ENCODE data around the gene SLC31A2. TPM values are rescaled to one million over a fixed set of nuclear protein-coding genes. Genes with fewer than 3 reads are reported as not detected.
"Not testable (repeated sequence)": the region's sequence is repeated elsewhere in the genome, so short reads cannot be mapped to it uniquely, and the experiment has no call there.

SLC31A2 gene
- total RNA-seq, 1 donor from 2014 or later = 7.1 TPM

DNA sequence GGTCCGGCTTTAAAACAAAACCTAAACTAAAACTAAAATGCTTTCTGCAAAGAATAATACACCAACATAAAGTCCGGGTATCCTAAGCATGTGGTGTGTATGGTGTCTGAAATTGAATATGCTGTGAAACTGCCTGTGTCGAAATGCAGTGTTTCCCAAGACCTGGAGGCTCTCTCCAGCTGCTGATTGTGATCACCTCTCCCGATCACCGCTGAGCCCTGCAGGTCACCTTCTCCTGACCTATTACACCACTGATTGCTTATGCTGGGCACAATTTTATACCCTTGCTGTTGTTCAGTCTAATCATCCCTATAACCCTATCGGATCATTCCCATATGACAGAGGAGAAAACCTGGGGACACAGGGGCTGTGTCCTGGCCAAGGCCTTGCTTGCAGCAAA is 32.0 kb upstream of the SLC31A2 start:
- H3K27ac Mint-ChIP-seq (ENCODE audit: unreplicated experiment); H3K9me3 Mint-ChIP-seq (ENCODE audit: unreplicated experiment); H4K20me1 ChIP-seq (ENCODE audit: insufficient read depth, low read length); H3K9ac ChIP-seq (ENCODE audit: low read length); H3K36me3 ChIP-seq (ENCODE audit: insufficient read depth, low read length); H3K36me3 Mint-ChIP-seq (ENCODE audit: low read depth, unreplicated experiment); H3K4me3 ChIP-seq (ENCODE audit: insufficient read depth, low read depth, low read length); DNase-seq (ENCODE audit: low read depth); H3K4me3 Mint-ChIP-seq (ENCODE audit: unreplicated experiment); H3K27me3 ChIP-seq (ENCODE audit: insufficient read depth, low read length); H3K4me1 Mint-ChIP-seq (ENCODE audit: low read depth, unreplicated experiment); H3K4me2 ChIP-seq (ENCODE audit: low read length); H2AFZ ChIP-seq (ENCODE audit: low read depth, low read length); H3K27ac ChIP-seq (ENCODE audit: low read depth, low read length); H3K4me1 ChIP-seq (ENCODE audit: insufficient read depth, low read length); H3K9me3 ChIP-seq (ENCODE audit: insufficient read depth, low read depth, low read length); H3K79me2 ChIP-seq (ENCODE audit: insufficient read depth, low read length); H3K27me3 Mint-ChIP-seq (ENCODE audit: low read depth, unreplicated experiment); FAIRE-seq: not testable (repeated sequence)

DNA sequence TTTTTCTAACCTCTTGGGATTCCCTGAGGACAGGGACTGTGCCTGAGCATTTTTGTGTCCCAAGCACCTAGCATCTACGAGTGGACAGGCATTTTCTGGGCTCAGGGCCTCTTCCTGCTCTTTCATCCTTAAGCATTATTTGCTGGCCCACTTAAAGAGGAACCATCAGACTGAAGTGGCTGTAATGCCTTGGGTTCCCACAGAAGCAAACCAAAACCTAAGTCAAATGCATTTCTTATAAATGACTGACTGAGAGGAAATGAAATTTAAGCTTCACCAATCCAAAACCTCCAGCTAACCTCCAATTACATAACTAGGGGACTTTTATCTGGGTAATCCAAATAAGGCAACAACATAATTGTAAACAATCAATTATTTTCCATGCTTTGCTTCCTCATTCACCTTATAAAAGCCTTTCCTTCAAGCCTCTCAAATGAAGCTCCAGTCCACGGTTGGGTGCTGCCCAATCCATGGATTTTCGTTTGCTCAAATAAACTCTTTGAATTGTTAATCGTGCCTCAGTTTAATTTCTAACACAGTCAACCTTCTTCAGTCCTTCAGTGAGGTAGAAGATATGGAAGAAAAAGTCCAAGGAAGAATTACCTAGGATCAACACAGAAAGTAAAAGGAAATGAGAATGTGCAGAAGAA is 25.3 kb upstream of the SLC31A2 start:
- no peak for TF ChIP-seq EZH2 (IDR thresholded peaks at IDR 0.05; ENCODE audit: insufficient read depth, low read length)
- TF ChIP-seq, protein P1, sequence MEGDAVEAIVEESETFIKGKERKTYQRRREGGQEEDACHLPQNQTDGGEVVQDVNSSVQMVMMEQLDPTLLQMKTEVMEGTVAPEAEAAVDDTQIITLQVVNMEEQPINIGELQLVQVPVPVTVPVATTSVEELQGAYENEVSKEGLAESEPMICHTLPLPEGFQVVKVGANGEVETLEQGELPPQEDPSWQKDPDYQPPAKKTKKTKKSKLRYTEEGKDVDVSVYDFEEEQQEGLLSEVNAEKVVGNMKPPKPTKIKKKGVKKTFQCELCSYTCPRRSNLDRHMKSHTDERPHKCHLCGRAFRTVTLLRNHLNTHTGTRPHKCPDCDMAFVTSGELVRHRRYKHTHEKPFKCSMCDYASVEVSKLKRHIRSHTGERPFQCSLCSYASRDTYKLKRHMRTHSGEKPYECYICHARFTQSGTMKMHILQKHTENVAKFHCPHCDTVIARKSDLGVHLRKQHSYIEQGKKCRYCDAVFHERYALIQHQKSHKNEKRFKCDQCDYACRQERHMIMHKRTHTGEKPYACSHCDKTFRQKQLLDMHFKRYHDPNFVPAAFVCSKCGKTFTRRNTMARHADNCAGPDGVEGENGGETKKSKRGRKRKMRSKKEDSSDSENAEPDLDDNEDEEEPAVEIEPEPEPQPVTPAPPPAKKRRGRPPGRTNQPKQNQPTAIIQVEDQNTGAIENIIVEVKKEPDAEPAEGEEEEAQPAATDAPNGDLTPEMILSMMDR (IDR thresholded peaks at IDR 0.05; ENCODE audit: insufficient read depth, low read depth, low read length) = no peak
- H3K36me3 ChIP-seq (ENCODE audit: insufficient read depth, low read length) = no peaks in the 10 kb centered on the region
- peaks cover 7% of the 10 kb centered on the region for H3K27me3 Mint-ChIP-seq (ENCODE audit: low read depth, unreplicated experiment)
- no peaks in the 10 kb centered on the region for H3K4me1 ChIP-seq (ENCODE audit: insufficient read depth, low read length)
- FAIRE-seq (no peak), DNase-seq (ENCODE audit: low read depth) (no peak)
- H3K9me3 Mint-ChIP-seq (ENCODE audit: unreplicated experiment) = no peaks in the 10 kb centered on the region
- no peaks in the 10 kb centered on the region for H3K9me3 ChIP-seq (ENCODE audit: insufficient read depth, low read depth, low read length)
- no peaks in the 10 kb centered on the region for H3K36me3 Mint-ChIP-seq (ENCODE audit: low read depth, unreplicated experiment)
- H4K20me1 ChIP-seq (ENCODE audit: insufficient read depth, low read length) = no peaks in the 10 kb centered on the region
- H3K27me3 ChIP-seq (ENCODE audit: insufficient read depth, low read length) = peaks cover 5% of the 10 kb centered on the region
- no peak overlapping the region for H3K4me2 ChIP-seq (ENCODE audit: low read length)
- H3K79me2 ChIP-seq (ENCODE audit: insufficient read depth, low read length) = no peaks in the 10 kb centered on the region
- no peak overlapping the region for H2AFZ ChIP-seq (ENCODE audit: low read depth, low read length)
- H3K27ac Mint-ChIP-seq (ENCODE audit: unreplicated experiment) = no peak overlapping the region
- no peak overlapping the region for H3K9ac ChIP-seq (ENCODE audit: low read length)
- H3K27ac ChIP-seq (ENCODE audit: low read depth, low read length) = no peak overlapping the region
- no peak overlapping the region for H3K4me3 Mint-ChIP-seq (ENCODE audit: unreplicated experiment)
- no peaks in the 10 kb centered on the region for H3K4me1 Mint-ChIP-seq (ENCODE audit: low read depth, unreplicated experiment)
- H3K4me3 ChIP-seq (ENCODE audit: insufficient read depth, low read depth, low read length) = no peak overlapping the region

DNA sequence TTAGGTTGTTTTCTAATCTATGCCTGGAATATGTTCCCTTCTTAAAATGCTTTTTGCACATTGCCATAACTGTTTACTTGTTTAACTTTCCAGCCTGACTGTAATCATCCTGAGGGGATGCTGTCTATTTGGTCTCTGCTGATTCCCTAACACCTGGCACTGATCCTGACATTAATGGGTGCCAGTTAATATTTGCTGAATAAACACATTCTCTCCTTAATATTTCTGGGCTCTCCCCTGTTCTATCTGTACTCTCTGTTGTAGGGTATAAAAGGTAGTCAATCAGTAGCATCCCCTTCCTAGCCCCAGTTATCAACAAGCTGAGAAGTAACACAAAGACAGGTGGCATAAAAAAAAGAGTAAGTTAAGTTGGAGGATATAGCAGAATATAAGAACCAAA is 21.3 kb upstream of the SLC31A2 start:
- TF ChIP-seq, protein P1 (IDR thresholded peaks at IDR 0.05; ENCODE audit: insufficient read depth, low read depth, low read length) = no peak
- Mint-ChIP-seq H3K27ac (ENCODE audit: unreplicated experiment) (no peak overlapping the region), H3K9me3 (ENCODE audit: unreplicated experiment) (no peaks in the 10 kb centered on the region), H3K4me3 (ENCODE audit: unreplicated experiment) (no peak overlapping the region), H3K4me1 (ENCODE audit: low read depth, unreplicated experiment) (no peaks in the 10 kb centered on the region), H3K27me3 (ENCODE audit: low read depth, unreplicated experiment) (peaks cover 10% of the 10 kb centered on the region), H3K36me3 (ENCODE audit: low read depth, unreplicated experiment) (no peaks in the 10 kb centered on the region)
- Histone ChIP-seq H3K4me1 (ENCODE audit: insufficient read depth, low read length) (no peaks in the 10 kb centered on the region), H2AFZ (ENCODE audit: low read depth, low read length) (no peak overlapping the region), H3K4me2 (ENCODE audit: low read length) (no peak overlapping the region), H3K9me3 (ENCODE audit: insufficient read depth, low read depth, low read length) (no peaks in the 10 kb centered on the region), H3K9ac (ENCODE audit: low read length) (no peak overlapping the region), H3K36me3 (ENCODE audit: insufficient read depth, low read length) (no peaks in the 10 kb centered on the region), H3K4me3 (ENCODE audit: insufficient read depth, low read depth, low read length) (no peak overlapping the region), H4K20me1 (ENCODE audit: insufficient read depth, low read length) (no peaks in the 10 kb centered on the region), H3K27ac (ENCODE audit: low read depth, low read length) (no peak overlapping the region), H3K79me2 (ENCODE audit: insufficient read depth, low read length) (no peaks in the 10 kb centered on the region), H3K27me3 (ENCODE audit: insufficient read depth, low read length) (peaks cover 5% of the 10 kb centered on the region)
- DNase-seq (ENCODE audit: low read depth) = no peak
- no peak for FAIRE-seq

All from astrocyte (in vitro differentiated cells and primary cell).